Central memory CD4-positive, alpha-beta T cell (primary cell): ENCODE measurements around the gene WIF1.

Source experiments
- DNase-seq: peaks from one replicate; pipeline ENCODE4 v3.0.0; 2022
- total RNA-seq, 3 experiments: gene quantifications; one replicate each; lab custom pipeline; 2026; lab: John Stamatoyannopoulos, UW

The WIF1 gene, protein sequence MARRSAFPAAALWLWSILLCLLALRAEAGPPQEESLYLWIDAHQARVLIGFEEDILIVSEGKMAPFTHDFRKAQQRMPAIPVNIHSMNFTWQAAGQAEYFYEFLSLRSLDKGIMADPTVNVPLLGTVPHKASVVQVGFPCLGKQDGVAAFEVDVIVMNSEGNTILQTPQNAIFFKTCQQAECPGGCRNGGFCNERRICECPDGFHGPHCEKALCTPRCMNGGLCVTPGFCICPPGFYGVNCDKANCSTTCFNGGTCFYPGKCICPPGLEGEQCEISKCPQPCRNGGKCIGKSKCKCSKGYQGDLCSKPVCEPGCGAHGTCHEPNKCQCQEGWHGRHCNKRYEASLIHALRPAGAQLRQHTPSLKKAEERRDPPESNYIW
- 0 reads per million in 3 experiments for total RNA-seq

- DNase-seq, result no peak
These were observed at the start of gene WIF1 for GRCh38 chr12:65121049-65121955. Gene WIF1, minus strand, starts transcription at chr12:65121305. Its CDS starts 114 bp downstream, at chr12:65121191.

DNA sequence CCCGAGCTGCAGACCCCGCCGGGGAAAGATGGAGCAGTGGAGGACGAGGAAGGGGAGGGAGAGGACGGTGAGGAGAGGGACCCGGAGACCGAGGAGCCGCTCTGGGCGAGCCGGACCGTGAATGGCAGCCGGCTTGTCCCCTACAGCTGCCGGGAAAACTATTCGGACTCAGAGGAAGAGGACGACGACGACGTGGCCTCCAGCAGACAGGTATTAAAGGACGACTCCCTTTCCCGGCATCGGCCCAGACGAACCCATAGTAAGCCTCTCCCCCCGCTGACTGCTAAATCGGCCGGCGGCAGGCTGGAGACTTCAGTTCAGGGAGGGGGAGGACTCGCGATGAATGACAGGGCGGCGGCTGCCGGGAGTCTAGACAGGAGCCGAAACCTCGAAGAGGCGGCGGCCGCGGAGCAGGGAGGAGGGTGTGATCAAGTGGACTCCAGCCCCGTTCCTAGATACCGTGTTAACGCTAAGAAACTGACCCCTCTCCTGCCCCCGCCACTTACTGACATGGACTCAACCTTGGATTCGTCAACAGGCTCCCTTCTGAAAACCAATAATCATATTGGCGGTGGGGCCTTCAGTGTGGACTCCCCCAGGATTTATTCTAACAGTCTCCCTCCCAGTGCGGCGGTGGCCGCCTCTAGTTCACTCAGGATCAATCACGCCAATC is 49.2 kb upstream of the WIF1 start:
- peak; percentile 69 for DNase-seq

DNA sequence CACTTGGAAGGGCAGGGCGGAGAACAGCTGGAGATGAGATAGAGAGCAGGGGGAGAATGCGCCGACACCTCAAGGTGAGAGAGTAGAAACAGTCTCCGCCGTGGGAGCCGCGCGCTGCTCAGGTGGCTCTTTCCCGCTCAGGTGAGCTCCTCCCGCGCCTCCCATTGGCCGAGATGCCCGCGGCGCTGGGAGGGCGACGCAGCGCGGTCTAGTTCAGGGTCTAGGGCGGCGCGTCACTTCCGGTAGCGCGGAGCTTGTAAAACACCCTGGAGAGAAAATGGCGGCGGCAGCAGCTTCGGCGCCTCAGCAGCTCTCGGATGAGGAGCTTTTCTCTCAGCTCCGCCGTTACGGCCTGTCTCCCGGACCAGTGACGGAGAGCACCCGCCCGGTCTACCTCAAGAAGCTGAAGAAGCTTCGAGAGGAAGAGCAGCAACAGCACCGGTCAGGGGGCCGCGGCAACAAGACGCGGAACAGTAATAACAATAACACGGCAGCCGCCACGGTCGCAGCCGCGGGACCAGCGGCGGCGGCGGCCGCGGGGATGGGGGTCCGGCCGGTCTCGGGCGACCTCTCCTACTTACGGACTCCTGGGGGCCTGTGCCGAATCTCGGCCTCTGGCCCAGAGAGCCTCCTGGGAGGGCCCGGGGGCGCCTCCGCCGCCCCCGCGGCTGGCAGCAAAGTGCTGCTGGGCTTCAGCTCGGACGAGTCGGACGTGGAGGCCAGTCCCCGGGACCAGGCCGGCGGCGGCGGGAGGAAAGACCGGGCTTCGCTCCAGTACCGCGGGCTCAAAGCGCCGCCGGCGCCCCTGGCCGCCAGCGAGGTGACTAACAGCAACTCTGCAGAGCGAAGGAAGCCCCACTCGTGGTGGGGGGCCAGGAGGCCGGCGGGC is 48.5 kb upstream of the WIF1 start, which contains the start of gene LEMD3:
TSS of gene LEMD3 (plus strand) at position 264 of the 889 bp plus-strand sequence. CDS start at position 278, 14 bp downstream.
- peak; percentile 96 for DNase-seq

DNA sequence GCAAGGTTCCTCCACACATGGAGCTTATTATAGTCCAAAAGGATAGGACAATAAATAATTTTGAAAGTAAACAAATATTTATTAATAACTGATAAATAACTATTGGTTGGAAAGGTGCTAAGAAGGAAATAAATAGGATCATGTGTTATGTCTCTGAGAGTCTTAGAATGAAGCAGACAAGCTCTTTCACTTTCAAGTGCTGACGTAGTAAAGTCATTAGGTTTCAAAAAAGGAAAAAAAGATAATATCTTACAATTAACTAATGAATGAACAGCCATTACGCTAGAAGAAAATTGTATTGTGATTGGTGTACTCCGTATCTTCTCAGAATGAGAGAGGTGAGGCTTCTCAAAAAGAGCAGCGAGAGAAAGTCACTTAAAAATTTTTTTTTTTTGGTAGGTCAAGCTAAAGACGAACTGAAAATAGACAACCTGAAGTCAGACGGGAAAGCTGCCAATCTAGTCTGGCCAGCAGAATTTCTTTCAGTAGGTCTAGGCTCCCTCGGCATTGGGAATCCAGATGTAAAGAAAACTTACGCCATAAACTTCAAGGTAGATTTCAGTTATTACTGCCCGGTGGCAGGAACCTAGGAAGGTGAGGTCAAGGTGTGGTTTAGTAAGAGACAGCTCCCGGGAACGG is 47.7 kb upstream of the WIF1 start:
- DNase-seq, result peak; percentile 29

DNA sequence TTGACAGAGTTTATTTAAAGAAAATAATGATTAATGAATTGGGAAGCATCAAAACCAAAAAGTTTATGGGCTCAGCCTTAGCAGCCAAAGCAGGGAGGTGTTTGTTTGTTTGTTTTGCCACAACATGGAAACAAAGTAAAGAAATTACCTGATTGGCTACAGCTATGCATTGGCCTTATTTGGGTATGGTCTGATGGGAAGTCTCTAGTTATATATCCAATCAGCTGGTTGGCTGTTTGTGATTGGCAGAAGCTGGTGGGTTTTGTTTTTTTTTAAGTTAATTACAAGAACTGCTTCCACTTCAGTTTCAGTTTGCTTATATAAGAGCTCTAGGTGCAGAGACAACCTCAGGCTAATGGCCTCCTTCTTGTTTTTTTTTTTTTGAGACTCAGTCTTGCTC is 43.7 kb upstream of the WIF1 start:
- DNase-seq, result no peak

DNA sequence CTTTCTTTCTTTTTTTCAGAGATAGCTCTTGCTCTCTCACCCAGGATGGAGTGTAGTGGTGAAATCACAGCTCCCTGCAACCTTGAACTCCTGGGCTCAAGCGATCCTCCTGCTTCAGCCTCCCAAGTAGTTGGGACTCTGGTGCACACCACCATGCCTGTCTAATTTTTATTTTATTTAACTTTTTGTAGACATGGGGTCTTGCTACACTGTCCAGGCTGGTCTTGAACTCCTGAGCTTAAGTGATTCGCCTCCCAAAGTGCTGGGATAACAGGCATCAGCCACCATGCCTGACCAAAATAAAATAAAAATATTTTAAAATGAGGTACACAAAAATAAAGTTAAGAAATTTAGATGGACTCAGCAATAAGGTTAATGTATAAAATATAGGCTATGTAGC is 43.1 kb upstream of the WIF1 start:
- no peak for DNase-seq

DNA sequence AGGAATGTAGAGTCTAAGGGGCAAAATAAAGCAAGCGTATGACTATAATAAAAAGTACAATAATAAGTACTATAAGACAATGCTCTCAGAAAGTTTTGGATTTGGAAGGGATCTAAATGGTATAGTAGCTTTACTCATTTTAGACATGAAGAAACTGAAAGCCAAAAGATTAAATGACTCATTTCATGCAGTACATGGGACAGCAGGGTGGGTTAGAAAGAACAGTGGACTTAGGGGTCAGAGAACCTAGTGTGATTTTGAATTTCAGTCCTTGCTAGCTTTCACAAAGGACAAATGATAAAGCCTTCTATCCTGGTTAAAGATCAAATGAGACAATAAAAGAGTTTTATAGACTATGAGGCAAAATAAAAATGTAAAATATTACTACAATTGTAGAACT is 41.5 kb upstream of the WIF1 start:
- no peak for DNase-seq

GRCh38 chr12:65157091-65157490 is 36.0 kb upstream of the WIF1 start:
- DNase-seq, result no peak

DNA sequence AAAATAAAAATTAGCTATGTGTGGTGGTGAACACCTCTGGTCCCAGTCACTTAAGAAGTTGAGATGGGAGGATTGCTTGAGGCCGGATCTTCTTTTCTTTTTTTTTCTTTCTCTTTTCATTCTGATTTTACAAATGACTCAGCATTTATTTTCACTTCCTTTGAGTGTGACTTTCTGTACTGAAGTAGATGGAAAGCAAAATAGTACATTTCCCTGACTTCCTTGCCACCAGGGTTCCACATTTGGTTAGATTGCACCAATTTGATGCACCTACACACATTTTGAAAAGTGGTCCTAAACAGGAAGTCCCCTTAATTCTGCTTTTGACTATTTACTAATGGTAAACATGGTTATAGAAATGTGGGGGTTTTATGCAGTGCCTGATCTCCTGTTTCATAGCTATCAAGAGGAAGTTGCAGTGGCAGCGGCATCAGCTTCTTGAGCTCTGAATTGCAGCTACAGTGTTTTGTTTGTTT is 35.3 kb upstream of the WIF1 start:
- DNase-seq, result no peak

- DNase-seq, result no peak
These were observed 34.7 kb upstream of the WIF1 start for GRCh38 chr12:65155784-65156183.

- no peak for DNase-seq
These were observed 31.5 kb upstream of the WIF1 start for GRCh38 chr12:65152596-65152995.

DNA sequence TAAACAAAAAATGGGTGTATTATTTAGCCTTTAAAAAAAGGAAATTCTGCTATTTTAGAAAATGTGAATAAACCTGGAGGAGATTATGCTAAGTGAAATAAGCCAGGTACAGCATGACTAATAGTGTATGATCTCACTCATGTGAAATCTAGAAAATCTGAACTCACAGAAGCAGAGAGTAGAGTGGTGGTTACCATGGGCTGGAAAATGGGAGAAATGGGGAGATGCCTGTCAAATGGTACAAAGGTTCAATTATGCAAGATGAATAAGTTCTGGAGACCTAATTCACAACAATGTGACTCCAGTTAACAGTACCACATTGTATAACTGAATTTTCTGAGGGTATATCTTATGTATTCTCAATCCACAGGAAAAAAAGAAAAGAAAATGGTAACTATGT is 30.9 kb upstream of the WIF1 start:
- DNase-seq, result no peak

GRCh38 chr12:65147312-65147905 is 26.3 kb upstream of the WIF1 start:
- no peak for DNase-seq

DNA sequence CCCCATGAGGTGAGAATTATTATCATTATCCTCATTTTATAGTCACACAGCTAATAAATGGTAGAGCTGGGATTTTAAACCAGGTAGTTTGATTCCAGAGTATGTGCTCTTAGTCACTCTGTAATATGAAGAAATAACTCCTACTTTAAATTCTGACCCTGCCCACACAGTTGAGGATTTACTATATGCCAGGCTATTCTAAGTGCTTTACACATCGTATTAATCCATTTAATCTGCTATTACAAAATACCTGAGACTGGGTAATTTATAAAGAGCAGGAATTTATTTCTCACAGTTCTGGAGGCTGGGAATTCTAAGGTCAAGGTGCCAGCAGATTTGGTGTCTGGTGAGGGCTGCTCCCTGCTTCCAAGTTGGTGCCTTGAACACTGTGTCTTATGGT is 19.6 kb upstream of the WIF1 start:
- no peak for DNase-seq

DNA sequence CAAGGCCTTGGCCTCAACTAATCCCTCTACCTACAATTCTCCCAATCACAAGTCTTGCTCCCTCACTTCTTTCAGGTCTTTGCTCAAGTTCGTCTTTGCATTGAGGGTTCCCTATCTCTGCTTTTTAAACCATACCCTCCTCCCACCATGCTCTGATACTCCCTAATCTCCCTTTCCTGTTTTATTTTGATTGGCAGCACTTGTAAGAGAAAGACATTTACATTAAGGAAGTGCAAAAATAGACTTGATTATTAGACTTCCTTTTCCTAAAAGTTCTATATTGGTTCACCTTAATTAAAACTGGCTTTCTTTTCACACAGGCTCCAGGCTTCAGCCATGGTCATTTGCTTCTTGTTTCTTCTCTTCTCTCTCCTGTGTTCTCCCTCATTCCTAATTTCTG is 18.3 kb upstream of the WIF1 start:
- no peak for DNase-seq

DNA sequence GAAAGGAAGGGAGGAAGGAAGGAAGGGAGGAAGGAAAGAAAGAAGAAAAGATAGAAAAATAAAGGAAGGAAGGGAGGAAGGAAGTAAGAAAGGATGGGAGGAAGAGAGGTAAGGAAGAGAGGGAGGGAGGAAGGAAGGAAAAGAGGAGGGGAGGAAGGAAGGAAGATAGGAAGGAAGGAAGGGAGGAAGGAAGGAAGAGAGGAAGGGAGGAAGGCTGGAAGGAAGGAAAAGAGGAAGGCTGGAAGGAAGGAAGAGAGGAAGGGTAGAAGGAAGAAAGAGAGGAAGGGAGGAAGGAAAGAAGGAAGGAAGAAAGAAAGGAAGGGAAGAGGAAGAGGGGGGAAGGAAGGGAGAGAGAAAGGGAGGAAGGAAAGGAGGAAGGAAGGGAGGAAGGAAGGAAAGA is 12.8 kb upstream of the WIF1 start:
- no peak for DNase-seq

GRCh38 chr12:65126482-65126881 is 5.4 kb upstream of the WIF1 start:
- no peak for DNase-seq

DNA sequence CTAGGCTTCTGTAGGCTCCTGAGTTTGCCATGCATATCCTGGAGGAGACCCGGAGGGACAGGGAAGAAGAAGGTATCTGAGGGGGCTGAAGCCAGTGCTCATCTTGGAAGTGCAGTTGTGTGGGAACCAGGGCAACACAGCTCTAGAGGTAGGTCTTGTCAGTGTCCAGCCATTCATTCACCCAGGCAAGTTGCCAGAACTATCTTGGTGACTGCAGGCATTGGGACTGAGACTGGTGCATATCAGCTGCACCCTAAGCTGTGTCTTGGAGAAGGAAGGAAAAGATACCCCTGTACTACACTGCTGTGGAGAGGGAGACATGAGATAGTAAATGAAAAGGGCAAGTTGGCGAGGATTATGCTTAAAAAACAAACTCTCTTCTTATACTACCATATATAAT is 4.9 kb upstream of the WIF1 start:
- DNase-seq, result no peak

GRCh38 chr12:65125247-65125646 is 4.1 kb upstream of the WIF1 start:
- DNase-seq, result no peak

GRCh38 chr12:65123435-65124063 is 2.4 kb upstream of the WIF1 start:
- no peak for DNase-seq

DNA sequence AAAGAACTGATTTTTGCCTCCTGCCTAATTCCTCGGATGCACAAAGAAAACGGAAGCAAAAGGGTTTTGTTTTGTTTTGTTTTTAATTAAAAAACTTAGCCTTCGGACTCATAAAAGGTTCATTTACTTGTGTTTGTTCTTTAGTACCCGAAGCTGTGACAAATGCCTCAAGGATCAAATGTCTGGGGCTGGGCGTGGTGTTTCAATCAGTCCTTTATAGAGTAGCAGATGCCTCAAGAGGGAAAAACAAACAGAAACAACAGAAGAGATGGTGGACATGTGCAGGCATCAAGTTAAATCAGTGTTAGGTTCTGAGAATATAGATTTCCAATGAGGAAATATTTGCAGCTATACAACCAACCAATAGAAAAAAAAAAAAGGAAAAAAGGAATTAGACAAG is 1.6 kb upstream of the WIF1 start:
- no peak for DNase-seq
